DND-41 (cell line): ENCODE data around the gene CH25H.
"Not testable (repeated sequence)": the region's sequence is repeated elsewhere in the genome, so short reads cannot be mapped to it uniquely, and the experiment has no call there.

Experiments used
- ATAC-seq: fragments of 200-7000 bp; cut with Tn5 transposase; 3 replicates; pipeline ENCODE4 v1.9.1; 2021; ENCODE audit warnings: low read depth; ENCODE audit not compliant: insufficient read depth
- DNase-seq: peaks from one replicate; pipeline ENCODE4 v3.0.0-alpha.2; 2020
- H2AFZ ChIP-seq: 2 replicates; pipeline ENCODE4 v1.6.0; 2012; ENCODE audit warnings: low read depth, low read length
- H3K27ac ChIP-seq: 2 replicates; pipeline ENCODE4 v1.5.1; 2012; ENCODE audit warnings: low read length, inconsistent platforms
- H3K27me3 ChIP-seq: fragments of 200-600 bp; sonication (generic); 2 replicates; pipeline ENCODE4 v1.6.0; 2012; ENCODE audit warnings: low read length, mild to moderate bottlenecking, inconsistent platforms; ENCODE audit not compliant: insufficient read depth, poor library complexity
- H3K36me3 ChIP-seq: 2 replicates; pipeline ENCODE4 v1.5.1; 2012; ENCODE audit warnings: low read length, inconsistent platforms; ENCODE audit not compliant: insufficient read depth
- H3K4me1 ChIP-seq: 2 replicates; pipeline ENCODE4 v1.5.1; 2012; ENCODE audit warnings: mild to moderate bottlenecking, low read length; ENCODE audit not compliant: insufficient read depth
- H3K4me2 ChIP-seq: 2 replicates; pipeline ENCODE4 v1.6.0; 2012; ENCODE audit warnings: mild to moderate bottlenecking, moderate library complexity, low read length, inconsistent platforms; ENCODE audit not compliant: insufficient read depth
- H3K4me3 ChIP-seq, 2 experiments: fragments of 200-600 bp in 1 of 2; shearing (Covaris generic) in 1 of 2; 2 replicates each; pipeline ENCODE4 v1.5.1; 2012 to 2016; ENCODE audit warnings: inconsistent platforms in 2 of 2, low read length in 2 of 2, mild to moderate bottlenecking in 2 of 2, low read depth in 1 of 2, moderate library complexity in 1 of 2
- H3K79me2 ChIP-seq: 2 replicates; pipeline ENCODE4 v1.6.0; 2012; ENCODE audit warnings: low read length, inconsistent platforms; ENCODE audit not compliant: insufficient read depth
- H3K9ac ChIP-seq: 2 replicates; pipeline ENCODE4 v1.6.0; 2012; ENCODE audit warnings: low read depth, mild to moderate bottlenecking, inconsistent platforms, low read length, moderate library complexity
- H3K9me3 ChIP-seq: 2 replicates; pipeline ENCODE4 v1.5.1; 2012; ENCODE audit warnings: low read length, moderate library complexity, mild to moderate bottlenecking, inconsistent platforms; ENCODE audit not compliant: insufficient read depth, severe bottlenecking
- H4K20me1 ChIP-seq: 2 replicates; pipeline ENCODE4 v1.6.0; 2012; ENCODE audit warnings: low read length; ENCODE audit not compliant: insufficient read depth
- EZH2 ChIP-seq: IDR thresholded peaks from 3 replicates; pipeline ENCODE4 v1.6.1; 2012; ENCODE audit warnings: borderline replicate concordance, low read depth, mild to moderate bottlenecking, moderate library complexity, low read length, inconsistent platforms; ENCODE audit not compliant: severe bottlenecking
- TF ChIP-seq, protein P1 (sequence below): IDR thresholded peaks from 2 replicates; pipeline ENCODE4 v1.5.1; 2012; ENCODE audit warnings: borderline replicate concordance, low read length, moderate library complexity, mild to moderate bottlenecking; ENCODE audit not compliant: poor library complexity, severe bottlenecking; ENCODE audit errors: extremely low read depth

Gene CH25H

DNA sequence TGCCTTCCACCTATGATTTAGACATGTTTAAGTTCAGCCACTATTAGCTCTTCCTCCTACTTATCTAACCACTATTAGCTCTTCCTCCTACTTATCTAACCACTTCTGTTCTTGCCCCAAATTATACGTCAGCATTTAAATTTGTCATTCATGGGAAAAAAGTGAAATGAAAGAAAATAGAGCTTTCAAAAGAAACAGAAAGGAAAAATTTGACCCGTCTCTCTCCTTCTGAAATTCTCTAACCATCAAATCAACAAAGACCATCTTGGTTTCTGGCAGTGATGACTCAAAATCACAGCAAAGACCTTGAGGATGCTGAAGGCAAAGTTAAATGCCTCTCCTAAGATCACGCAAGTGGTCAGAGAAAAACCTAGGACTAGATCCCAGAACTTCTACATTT is 41.9 kb upstream of the CH25H start:
- Histone ChIP-seq H3K79me2 (peaks cover 6% of the 10 kb centered on the region), H3K36me3 (no peaks in the 10 kb centered on the region), H3K4me1 (peaks cover 19% of the 10 kb centered on the region), H3K27ac (no peak overlapping the region), H2AFZ (no peak overlapping the region), H3K9me3 (peaks cover 10% of the 10 kb centered on the region), H3K27me3 (no peaks in the 10 kb centered on the region), H3K4me3 (no peak overlapping the region), H3K4me2 (no peak overlapping the region), H4K20me1 (no peaks in the 10 kb centered on the region), H3K9ac (no peak overlapping the region)
- TF ChIP-seq EZH2: no peak
- TF ChIP-seq, protein P1, sequence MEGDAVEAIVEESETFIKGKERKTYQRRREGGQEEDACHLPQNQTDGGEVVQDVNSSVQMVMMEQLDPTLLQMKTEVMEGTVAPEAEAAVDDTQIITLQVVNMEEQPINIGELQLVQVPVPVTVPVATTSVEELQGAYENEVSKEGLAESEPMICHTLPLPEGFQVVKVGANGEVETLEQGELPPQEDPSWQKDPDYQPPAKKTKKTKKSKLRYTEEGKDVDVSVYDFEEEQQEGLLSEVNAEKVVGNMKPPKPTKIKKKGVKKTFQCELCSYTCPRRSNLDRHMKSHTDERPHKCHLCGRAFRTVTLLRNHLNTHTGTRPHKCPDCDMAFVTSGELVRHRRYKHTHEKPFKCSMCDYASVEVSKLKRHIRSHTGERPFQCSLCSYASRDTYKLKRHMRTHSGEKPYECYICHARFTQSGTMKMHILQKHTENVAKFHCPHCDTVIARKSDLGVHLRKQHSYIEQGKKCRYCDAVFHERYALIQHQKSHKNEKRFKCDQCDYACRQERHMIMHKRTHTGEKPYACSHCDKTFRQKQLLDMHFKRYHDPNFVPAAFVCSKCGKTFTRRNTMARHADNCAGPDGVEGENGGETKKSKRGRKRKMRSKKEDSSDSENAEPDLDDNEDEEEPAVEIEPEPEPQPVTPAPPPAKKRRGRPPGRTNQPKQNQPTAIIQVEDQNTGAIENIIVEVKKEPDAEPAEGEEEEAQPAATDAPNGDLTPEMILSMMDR: no peak
- ATAC-seq (no peak), DNase-seq (no peak)

DNA sequence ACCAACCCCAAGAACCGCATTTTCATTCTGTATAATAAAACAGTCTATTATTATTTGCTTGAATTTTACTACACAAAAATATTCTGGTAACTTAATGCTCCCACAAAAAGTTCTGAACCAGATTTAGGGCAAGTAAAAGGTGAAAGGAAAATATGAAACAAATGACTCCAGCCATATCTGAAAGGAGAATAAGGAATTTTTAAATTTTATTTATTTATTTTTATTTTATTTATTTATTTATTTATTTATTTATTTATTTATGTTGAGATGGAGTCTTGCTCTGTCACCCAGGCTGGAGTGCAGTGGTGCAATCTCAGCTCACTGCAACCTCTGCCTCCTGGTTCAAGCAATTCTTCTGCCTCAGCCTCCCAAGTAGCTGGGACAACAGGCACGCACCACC is 40.5 kb upstream of the CH25H start:
- H3K4me3 ChIP-seq, H4K20me1 ChIP-seq, H3K36me3 ChIP-seq, H3K9ac ChIP-seq, H3K4me2 ChIP-seq, ATAC-seq, H3K27me3 ChIP-seq, H3K9me3 ChIP-seq, H3K79me2 ChIP-seq, H2AFZ ChIP-seq, H3K27ac ChIP-seq, DNase-seq: not testable (repeated sequence)
- H3K4me1 ChIP-seq: peaks cover 19% of the 10 kb centered on the region

DNA sequence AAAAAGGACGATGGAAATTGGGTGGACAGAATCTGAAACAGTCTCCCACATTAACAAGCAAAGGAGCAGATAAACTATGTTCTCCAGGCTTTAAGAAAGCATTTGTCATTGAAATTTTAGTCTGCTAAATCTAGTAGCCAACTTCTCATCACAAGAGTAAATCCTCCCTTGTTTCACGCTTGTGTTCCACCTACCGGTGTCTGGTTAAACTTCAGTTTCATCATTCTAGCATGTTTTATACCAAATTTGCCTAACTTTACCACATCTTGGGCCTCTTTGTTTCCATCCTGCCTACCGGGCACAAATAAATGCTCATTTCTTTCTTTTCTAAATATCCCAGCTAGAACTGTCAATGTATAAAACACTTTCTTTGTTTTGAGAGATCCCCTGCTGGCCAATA is 38.7 kb upstream of the CH25H start:
- Histone ChIP-seq H3K27ac (no peak overlapping the region), H3K36me3 (no peaks in the 10 kb centered on the region), H2AFZ (no peak overlapping the region), H3K4me3 (no peak overlapping the region), H3K4me2 (no peak overlapping the region), H4K20me1 (no peaks in the 10 kb centered on the region), H3K9ac (no peak overlapping the region), H3K4me1 (peaks cover 6% of the 10 kb centered on the region), H3K9me3 (no peaks in the 10 kb centered on the region), H3K27me3 (no peaks in the 10 kb centered on the region), H3K79me2 (no peaks in the 10 kb centered on the region)
- DNase-seq (no peak), ATAC-seq (no peak)
- no peak for TF ChIP-seq EZH2
- TF ChIP-seq, protein P1: no peak

DNA sequence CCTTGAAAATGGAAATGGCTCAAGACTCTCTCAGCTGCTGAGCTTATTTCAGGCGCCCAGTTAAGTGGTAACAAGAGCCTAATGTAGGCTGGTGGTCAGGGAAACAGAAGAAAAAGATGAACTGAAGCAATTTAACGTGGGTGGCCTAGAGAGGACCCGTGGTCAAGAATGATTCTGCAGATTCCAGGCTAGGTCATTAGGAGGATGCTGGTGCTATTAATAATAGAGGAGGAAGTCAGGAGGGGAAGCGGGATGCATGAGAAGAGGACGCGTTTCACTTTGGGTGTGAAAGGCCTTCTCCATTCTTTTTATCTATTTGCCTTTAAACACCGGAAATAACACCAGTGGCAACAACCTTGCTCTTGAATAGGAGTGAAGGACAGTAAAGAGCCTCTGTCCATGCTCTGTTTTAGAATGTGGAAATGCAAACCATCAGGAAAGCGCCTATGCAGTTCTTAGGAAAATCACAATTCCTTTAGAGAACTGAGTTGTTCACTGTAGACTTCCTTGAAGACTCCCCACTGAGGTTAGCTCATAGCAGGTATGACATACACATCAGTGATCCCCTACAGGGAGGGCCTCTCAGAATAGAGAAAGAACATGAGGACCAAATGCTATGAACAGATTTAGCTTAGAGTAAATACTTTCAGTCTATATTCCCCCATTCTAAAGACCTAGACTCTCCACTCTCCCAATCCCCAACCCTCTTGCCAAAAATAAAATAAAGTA is 35.9 kb upstream of the CH25H start:
- Histone ChIP-seq H3K4me2 (no peak overlapping the region), H3K4me1 (no peaks in the 10 kb centered on the region), H3K9me3 (no peaks in the 10 kb centered on the region), H4K20me1 (no peaks in the 10 kb centered on the region), H3K79me2 (no peaks in the 10 kb centered on the region), H3K4me3 (no peak overlapping the region), H3K27me3 (no peaks in the 10 kb centered on the region), H3K36me3 (peaks cover 7% of the 10 kb centered on the region; the same call in 1 of the 2 replicates), H3K27ac (no peak overlapping the region), H2AFZ (no peak overlapping the region), H3K9ac (no peak overlapping the region)
- no peak for DNase-seq
- no peak for ATAC-seq
- TF ChIP-seq EZH2: no peak
- TF ChIP-seq, protein P1: no peak
